Measurements from ENCODE around the gene ZNF789. TPM values are rescaled to one million over a fixed set of nuclear protein-coding genes. Genes with fewer than 3 reads are reported as not detected.
A peak's percentile ranks its signal among the peaks of the same experiment; 100 is the strongest.

The ZNF789 gene
- total and polyA plus RNA-seq, 9 of the 15 experiments (the other 6 are each of a cell fraction or from before 2014, with no cell fraction given), result 6.1 to 57.0 (median 24.8) TPM

DNA sequence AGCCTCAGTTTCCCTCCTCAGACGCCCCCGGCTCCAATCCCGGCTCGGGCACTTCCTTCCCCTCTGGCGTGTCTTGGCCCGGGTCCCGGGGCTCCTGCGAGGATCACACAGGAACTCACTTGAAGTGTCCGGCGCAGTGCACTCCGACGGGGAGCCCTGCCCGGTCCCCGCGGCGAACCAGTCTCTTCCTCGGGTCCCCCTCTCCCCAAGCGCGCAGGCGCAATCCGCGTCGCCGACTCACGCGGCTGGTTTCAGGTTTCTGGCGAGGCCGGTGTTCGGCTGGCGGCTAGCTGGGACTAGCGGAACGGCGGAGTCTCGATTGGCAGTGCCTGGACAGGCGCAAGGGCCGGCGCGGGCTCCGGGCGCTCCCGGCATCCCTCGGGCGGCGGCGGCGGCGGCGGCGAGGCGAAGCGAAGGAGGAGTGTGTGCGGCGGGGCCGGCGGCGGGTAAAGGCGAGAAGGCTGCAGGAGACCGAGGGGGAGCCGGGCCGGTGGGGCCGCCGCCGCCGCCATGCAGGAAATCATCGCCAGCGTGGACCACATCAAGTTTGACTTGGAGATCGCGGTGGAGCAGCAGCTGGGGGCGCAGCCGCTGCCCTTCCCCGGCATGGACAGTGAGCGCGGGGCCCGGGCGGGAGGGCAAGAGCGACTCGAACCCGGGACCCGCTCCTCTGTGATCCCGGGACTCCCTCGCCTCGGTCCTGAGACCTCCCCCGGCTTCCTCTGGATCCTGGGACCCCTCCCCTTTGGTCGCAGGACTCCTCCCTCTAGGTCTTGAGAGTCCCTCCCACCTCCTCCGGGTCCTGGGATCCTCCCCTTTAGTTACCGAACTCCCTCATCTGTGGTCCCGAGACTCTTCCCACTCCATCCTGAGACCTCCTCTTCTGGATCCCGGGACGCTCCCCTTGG, 33.9 kb upstream of the ZNF789 start, which contains the start of the genes CPSF4 and PTCD1 (continued):
- TF ChIP-seq, protein P1, sequence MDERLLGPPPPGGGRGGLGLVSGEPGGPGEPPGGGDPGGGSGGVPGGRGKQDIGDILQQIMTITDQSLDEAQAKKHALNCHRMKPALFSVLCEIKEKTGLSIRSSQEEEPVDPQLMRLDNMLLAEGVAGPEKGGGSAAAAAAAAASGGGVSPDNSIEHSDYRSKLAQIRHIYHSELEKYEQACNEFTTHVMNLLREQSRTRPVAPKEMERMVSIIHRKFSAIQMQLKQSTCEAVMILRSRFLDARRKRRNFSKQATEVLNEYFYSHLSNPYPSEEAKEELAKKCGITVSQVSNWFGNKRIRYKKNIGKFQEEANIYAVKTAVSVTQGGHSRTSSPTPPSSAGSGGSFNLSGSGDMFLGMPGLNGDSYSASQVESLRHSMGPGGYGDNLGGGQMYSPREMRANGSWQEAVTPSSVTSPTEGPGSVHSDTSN (CRISPR knock-in tag; IDR thresholded peaks at IDR 0.05; ENCODE audit: low read depth), result no peak
- TF ChIP-seq, protein P1 (tag; conservative IDR thresholded peaks at IDR 0.05; ENCODE audit: low read depth), result no peak
- TF ChIP-seq ZFP1 (CRISPR knock-in tag; IDR thresholded peaks at IDR 0.05) (peak; percentile 45; the same call in 1 of the 2 replicates), MIER1 (IDR thresholded peaks at IDR 0.05; ENCODE audit: low read depth) (no peak), FOXK2 (conservative IDR thresholded peaks at IDR 0.05 in 1 of 2, IDR thresholded peaks at IDR 0.05 in 1 of 2; ENCODE audit: low read depth in 2 of 2) (peak in 1 of 2 experiments; percentile 63; a peak in 2 of 4 replicates), NFE2L1 (tag; IDR thresholded peaks at IDR 0.05; ENCODE audit: borderline replicate concordance, low read depth) (no peak), KAT7 (CRISPR knock-in tag; IDR thresholded peaks at IDR 0.05; ENCODE audit: borderline replicate concordance) (no peak; the same call in 1 of the 2 replicates), NELFE (IDR thresholded peaks at IDR 0.05; ENCODE audit: insufficient read depth, insufficient read length) (no peak), ZNF431 (CRISPR knock-in tag; IDR thresholded peaks at IDR 0.05) (no peak), ZEB2 (IDR thresholded peaks at IDR 0.05) (peak; percentile 83), BHLHE40 (IDR thresholded peaks at IDR 0.05; ENCODE audit: low read length) (peak; percentile 96), CEBPG (CRISPR knock-in tag; IDR thresholded peaks at IDR 0.05) (no peak), CEBPG (tag; conservative IDR thresholded peaks at IDR 0.05 in 1 of 2, IDR thresholded peaks at IDR 0.05 in 1 of 2) (no peak)
- TF ChIP-seq, protein P2, sequence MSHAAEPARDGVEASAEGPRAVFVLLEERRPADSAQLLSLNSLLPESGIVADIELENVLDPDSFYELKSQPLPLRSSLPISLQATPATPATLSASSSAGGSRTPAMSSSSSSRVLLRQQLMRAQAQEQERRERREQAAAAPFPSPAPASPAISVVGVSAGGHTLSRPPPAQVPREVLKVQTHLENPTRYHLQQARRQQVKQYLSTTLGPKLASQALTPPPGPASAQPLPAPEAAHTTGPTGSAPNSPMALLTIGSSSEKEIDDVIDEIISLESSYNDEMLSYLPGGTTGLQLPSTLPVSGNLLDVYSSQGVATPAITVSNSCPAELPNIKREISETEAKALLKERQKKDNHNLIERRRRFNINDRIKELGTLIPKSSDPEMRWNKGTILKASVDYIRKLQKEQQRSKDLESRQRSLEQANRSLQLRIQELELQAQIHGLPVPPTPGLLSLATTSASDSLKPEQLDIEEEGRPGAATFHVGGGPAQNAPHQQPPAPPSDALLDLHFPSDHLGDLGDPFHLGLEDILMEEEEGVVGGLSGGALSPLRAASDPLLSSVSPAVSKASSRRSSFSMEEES (CRISPR knock-in tag; IDR thresholded peaks at IDR 0.05), result no peak
- TF ChIP-seq, protein P3, sequence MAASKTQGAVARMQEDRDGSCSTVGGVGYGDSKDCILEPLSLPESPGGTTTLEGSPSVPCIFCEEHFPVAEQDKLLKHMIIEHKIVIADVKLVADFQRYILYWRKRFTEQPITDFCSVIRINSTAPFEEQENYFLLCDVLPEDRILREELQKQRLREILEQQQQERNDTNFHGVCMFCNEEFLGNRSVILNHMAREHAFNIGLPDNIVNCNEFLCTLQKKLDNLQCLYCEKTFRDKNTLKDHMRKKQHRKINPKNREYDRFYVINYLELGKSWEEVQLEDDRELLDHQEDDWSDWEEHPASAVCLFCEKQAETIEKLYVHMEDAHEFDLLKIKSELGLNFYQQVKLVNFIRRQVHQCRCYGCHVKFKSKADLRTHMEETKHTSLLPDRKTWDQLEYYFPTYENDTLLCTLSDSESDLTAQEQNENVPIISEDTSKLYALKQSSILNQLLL (CRISPR knock-in tag; IDR thresholded peaks at IDR 0.05; ENCODE audit: borderline replicate concordance), result no peak

Measured in K562 (cell line).